Right lobe of liver (tissue), 4 donors: ENCODE data around the gene CDCA5.

Experiments
- POLR2A ChIP-seq: fragments of 450-650 bp; IDR thresholded peaks from one replicate; pipeline ENCODE4 v1.6.1; 2017; ENCODE audit warnings: antibody characterized with exemption, mild to moderate bottlenecking
- TF ChIP-seq, protein P1 (sequence below), 4 donors: fragments of 200-600 bp in 3 of 4; fragments of 450-650 bp in 1 of 4; IDR thresholded peaks; one replicate each; pipeline versions ENCODE4 v1.5.1 to v1.8.0; 2016 to 2022; ENCODE audit warnings: antibody characterized with exemption in 4 of 4, mild to moderate bottlenecking in 2 of 4
- donor health status: DM: no; HTN: no; CAD: no.
- donor health status: DM: no; HTN: no; CAD: no.
- donor health status: DM: no; HTN: yes; CAD: no.

DNA sequence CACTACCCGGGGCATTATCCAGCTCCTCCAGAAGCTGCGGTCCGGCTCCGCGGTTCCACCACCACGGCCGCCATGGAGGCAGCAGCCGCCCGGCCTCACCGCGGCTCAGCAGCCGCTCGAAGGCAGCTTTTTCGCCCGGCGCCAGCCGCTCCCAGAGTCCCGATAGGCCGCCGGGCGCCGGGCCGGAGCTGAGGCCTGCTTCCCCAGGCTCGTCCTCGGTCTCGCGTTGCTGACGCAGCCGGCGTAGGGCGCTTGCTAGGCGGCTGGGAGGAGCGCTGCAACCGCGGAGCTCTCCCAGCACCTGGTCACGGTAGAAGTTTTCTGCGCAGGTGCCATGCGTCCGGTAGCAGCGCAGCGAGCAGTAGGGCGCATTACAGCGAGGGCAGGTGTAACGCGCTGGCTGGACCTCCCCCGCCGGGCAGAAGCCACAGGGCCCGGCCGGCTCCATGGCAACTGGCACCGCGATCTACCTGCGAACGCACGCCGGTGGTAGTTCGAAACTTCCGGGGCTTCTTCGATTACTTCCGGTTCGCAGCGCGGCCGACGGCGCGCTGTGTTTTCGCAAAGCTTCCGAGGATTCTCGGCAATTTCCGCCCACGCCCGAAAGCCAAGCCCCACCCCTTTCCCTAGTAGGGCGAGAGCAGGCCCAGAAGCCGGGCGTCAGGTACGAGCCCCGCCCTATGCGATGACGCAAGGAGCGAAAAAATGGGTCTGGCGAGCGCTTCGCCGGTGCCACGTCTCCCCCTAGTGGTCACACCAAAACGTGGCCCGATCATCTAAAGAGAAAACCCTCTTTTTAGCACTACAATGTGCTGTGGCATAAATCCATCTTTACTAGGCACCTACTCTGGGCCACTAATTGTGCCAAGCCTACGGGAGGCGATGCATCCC lies 33.6 kb upstream of the CDCA5 start, which contains the start of gene ZNHIT2:
- peak; percentile 75 for TF ChIP-seq POLR2A
- TF ChIP-seq, protein P1, sequence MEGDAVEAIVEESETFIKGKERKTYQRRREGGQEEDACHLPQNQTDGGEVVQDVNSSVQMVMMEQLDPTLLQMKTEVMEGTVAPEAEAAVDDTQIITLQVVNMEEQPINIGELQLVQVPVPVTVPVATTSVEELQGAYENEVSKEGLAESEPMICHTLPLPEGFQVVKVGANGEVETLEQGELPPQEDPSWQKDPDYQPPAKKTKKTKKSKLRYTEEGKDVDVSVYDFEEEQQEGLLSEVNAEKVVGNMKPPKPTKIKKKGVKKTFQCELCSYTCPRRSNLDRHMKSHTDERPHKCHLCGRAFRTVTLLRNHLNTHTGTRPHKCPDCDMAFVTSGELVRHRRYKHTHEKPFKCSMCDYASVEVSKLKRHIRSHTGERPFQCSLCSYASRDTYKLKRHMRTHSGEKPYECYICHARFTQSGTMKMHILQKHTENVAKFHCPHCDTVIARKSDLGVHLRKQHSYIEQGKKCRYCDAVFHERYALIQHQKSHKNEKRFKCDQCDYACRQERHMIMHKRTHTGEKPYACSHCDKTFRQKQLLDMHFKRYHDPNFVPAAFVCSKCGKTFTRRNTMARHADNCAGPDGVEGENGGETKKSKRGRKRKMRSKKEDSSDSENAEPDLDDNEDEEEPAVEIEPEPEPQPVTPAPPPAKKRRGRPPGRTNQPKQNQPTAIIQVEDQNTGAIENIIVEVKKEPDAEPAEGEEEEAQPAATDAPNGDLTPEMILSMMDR (IDR thresholded peaks at IDR 0.05), result peak; percentile 95 to 97 (median 96)
